Measurements from ENCODE around the gene SEPTIN10.

- no peak for TF ChIP-seq CTCF (conservative IDR thresholded peaks at IDR 0.05 in 1 of 2, IDR thresholded peaks at IDR 0.05 in 1 of 2; ENCODE audit: extremely low read depth in 1 of 2, insufficient read depth in 1 of 2, low read depth in 1 of 2, low read length in 2 of 2)
- no peak for TF ChIP-seq EZH2 (IDR thresholded peaks at IDR 0.05; ENCODE audit: borderline replicate concordance, low read length)
These were observed 31.8 kb upstream of the SEPTIN10 start for GRCh38 chr2:109645412-109646184.

Data from mammary epithelial cell (primary cell).